Testis (tissue), 2 donors: ENCODE measurements around the gene WNT2B.

ENCODE experiments used
- POLR2A ChIP-seq: fragments of 450-650 bp; IDR thresholded peaks from one replicate; pipeline ENCODE4 v1.6.1; 2017; ENCODE audit warnings: antibody characterized with exemption, mild to moderate bottlenecking, moderate library complexity
- TF ChIP-seq, protein P1 (sequence below), 3 experiments: fragments of 450-650 bp in 2 of 3; fragments of 200-600 bp in 1 of 3; sonication (generic) in 1 of 3; IDR thresholded peaks; one replicate each; pipeline ENCODE4 v1.5.1; 2016 to 2019; ENCODE audit warnings: antibody characterized with exemption in 3 of 3, mild to moderate bottlenecking in 2 of 3, moderate library complexity in 1 of 3

DNA sequence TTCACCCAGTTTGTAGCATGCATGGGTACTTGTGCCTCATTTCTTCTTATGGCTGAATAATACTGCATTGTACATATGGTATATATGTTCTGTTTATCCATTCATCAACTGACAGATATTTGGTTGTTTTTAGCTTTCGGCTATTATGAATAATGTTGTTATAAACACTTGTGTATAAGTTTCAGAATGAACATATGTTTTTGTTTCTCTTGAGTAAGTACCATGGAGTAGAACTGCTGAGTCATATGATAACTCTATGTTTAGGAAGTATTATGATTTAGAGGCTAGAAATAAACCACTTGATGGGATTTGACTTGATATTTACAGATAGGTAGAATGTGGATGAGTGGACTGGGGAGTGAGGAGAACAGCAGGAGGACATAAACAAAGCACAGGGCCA lies 48.6 kb downstream of the WNT2B start:
- TF ChIP-seq, protein P1, sequence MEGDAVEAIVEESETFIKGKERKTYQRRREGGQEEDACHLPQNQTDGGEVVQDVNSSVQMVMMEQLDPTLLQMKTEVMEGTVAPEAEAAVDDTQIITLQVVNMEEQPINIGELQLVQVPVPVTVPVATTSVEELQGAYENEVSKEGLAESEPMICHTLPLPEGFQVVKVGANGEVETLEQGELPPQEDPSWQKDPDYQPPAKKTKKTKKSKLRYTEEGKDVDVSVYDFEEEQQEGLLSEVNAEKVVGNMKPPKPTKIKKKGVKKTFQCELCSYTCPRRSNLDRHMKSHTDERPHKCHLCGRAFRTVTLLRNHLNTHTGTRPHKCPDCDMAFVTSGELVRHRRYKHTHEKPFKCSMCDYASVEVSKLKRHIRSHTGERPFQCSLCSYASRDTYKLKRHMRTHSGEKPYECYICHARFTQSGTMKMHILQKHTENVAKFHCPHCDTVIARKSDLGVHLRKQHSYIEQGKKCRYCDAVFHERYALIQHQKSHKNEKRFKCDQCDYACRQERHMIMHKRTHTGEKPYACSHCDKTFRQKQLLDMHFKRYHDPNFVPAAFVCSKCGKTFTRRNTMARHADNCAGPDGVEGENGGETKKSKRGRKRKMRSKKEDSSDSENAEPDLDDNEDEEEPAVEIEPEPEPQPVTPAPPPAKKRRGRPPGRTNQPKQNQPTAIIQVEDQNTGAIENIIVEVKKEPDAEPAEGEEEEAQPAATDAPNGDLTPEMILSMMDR (IDR thresholded peaks at IDR 0.05), result no peak
- no peak for TF ChIP-seq POLR2A
